Fibroblast of lung (primary cell): Measurements from ENCODE around the gene PIK3CD.

ENCODE experiments used
- CTCF ChIP-seq, 2 donors: IDR thresholded peaks in 1 of 2; conservative IDR thresholded peaks in 1 of 2; 1 replicate in 1 of 2; 2 replicates in 1 of 2; pipeline ENCODE4 v1.5.1; 2011 to 2012; ENCODE audit warnings: low read length in 2 of 2, control low read depth in 1 of 2, inconsistent platforms in 1 of 2, low read depth in 1 of 2, mild to moderate bottlenecking in 1 of 2
- EZH2 ChIP-seq: IDR thresholded peaks from 2 replicates; pipeline ENCODE4 v1.5.1; 2012; ENCODE audit warnings: low read length, control low read depth, mild to moderate bottlenecking; ENCODE audit errors: missing control alignments

- no peak for TF ChIP-seq CTCF (conservative IDR thresholded peaks at IDR 0.05 in 1 of 2, IDR thresholded peaks at IDR 0.05 in 1 of 2; ENCODE audit: low read depth in 1 of 2, low read length in 2 of 2)
- TF ChIP-seq EZH2: no peak
Observed at GRCh38 chr1:9612162-9612845, 39.2 kb upstream of the PIK3CD start.
